T-cell (primary cell): ENCODE measurements around the gene PCDHA11. TPM values are rescaled to one million over a fixed set of nuclear protein-coding genes. Genes with fewer than 3 reads are reported as not detected.

Source experiments
- ATAC-seq, 4 experiments: fragments of 200-7000 bp in 3 of 4; fragments of 150-1000 bp in 1 of 4; cut with Tn5 transposase; replicated peaks in 1 of 4; 1 replicate in 3 of 4; 2 replicates in 1 of 4; pipeline ENCODE4 v1.10.0; 2021; ENCODE audit warnings: moderate library complexity in 3 of 4, mild to moderate bottlenecking in 2 of 4, moderate number of reproducible peaks in 1 of 4
- CTCF ChIA-PET, 2 donors: fragments of 300-600 bp; sonication (Branson Sonifier 250); formaldehyde crosslinking; loops; one replicate each; lab custom pipeline; 2022; ENCODE audit warnings: antibody characterized with exemption in 2 of 2; lab: Charles Lee
- POLR2A ChIA-PET, 2 donors: fragments of 300-600 bp; sonication (Branson Sonifier 250); formaldehyde crosslinking; loops; one replicate each; lab custom pipeline; 2022; ENCODE audit warnings: antibody characterized with exemption in 2 of 2; lab: Charles Lee
- DNase-seq, 35 experiments: peaks; one replicate each; pipeline versions ENCODE4 v3.0.0 to v3.0.0-alpha.2; 2013 to 2023
- H3K27ac ChIP-seq: one replicate; pipeline ENCODE4 v1.5.1; 2013; ENCODE audit warnings: low read length
- H3K27me3 ChIP-seq, 2 experiments: replicated peaks in 1 of 2; 1 replicate in 1 of 2; 2 replicates in 1 of 2; pipeline versions ENCODE4 v1.6.1 to v1.7.0; 2013; ENCODE audit warnings: low read length in 1 of 2, mixed read lengths in 1 of 2; ENCODE audit not compliant: control insufficient read depth in 2 of 2, insufficient read depth in 2 of 2; ENCODE audit errors: extremely low read depth in 1 of 2
- H3K36me3 ChIP-seq, 2 donors: 1 replicate in 1 of 2; 2 replicates in 1 of 2; pipeline versions ENCODE4 v1.6.1 to v1.7.0; 2013; ENCODE audit warnings: low read length in 1 of 2; ENCODE audit not compliant: control insufficient read depth in 2 of 2, insufficient read depth in 1 of 2; ENCODE audit errors: extremely low read depth in 1 of 2
- H3K4me1 ChIP-seq, 2 experiments: 1 replicate in 1 of 2; 2 replicates in 1 of 2; pipeline versions ENCODE4 v1.6.1 to v1.7.0; 2013; ENCODE audit warnings: low read length in 2 of 2, mixed read lengths in 1 of 2; ENCODE audit not compliant: insufficient read depth in 2 of 2, control insufficient read depth in 1 of 2; ENCODE audit errors: extremely low read depth in 1 of 2
- H3K4me3 ChIP-seq, 2 donors: 1 replicate in 1 of 2; 2 replicates in 1 of 2; pipeline versions ENCODE4 v1.5.1 to v1.7.0; 2013; ENCODE audit warnings: mild to moderate bottlenecking in 2 of 2, low read length in 1 of 2, moderate library complexity in 1 of 2; ENCODE audit not compliant: control insufficient read depth in 1 of 2; ENCODE audit errors: extremely low read depth in 1 of 2
- H3K9me3 ChIP-seq: 2 replicates; pipeline ENCODE4 v1.7.0; 2013
- H3K27ac Mint-ChIP-seq, 2 donors: one replicate each; pipeline ENCODE4 v1.8.0; 2020 to 2021; ENCODE audit warnings: mild to moderate bottlenecking in 2 of 2, mixed read lengths in 2 of 2
- H3K27me3 Mint-ChIP-seq, 2 donors: one replicate each; pipeline ENCODE4 v1.8.0; 2021 to 2022; ENCODE audit warnings: mixed read lengths in 2 of 2
- H3K36me3 Mint-ChIP-seq: one replicate; pipeline ENCODE4 v1.8.0; 2021; ENCODE audit warnings: mixed read lengths
- H3K4me1 Mint-ChIP-seq, 3 donors: one replicate each; pipeline ENCODE4 v1.8.0; 2020 to 2022; ENCODE audit warnings: mixed read lengths in 3 of 3, mild to moderate bottlenecking in 1 of 3
- H3K4me3 Mint-ChIP-seq, 3 donors: one replicate each; pipeline ENCODE4 v1.8.0; 2020 to 2022; ENCODE audit warnings: mild to moderate bottlenecking in 3 of 3, mixed read lengths in 3 of 3, moderate library complexity in 3 of 3
- H3K9me3 Mint-ChIP-seq, 3 donors: one replicate each; pipeline ENCODE4 v1.8.0; 2020 to 2022; ENCODE audit warnings: mixed read lengths in 3 of 3
- WGBS: methylation state at CpG from one replicate; pipeline ENCODE4 v1.1.5; 2013; ENCODE audit warnings: missing lambda C conversion rate; ENCODE audit not compliant: insufficient coverage; 5-methylcytosine and 5-hydroxymethylcytosine counted together
- total RNA-seq, 35 experiments: library from RNA in 6 of 35; stranded (reverse) in 6 of 35; fragments of 120-200 nt in 1 of 35; gene quantifications; one replicate each; pipeline versions ENCODE4 v1.2.1 to v1.2.4 and lab custom pipeline; 2013 to 2026

The PCDHA11 gene
- total RNA-seq, 5 donors from 2014 or later (not counting 1 experiment from before 2014, with no cell fraction given), result not detected

DNA sequence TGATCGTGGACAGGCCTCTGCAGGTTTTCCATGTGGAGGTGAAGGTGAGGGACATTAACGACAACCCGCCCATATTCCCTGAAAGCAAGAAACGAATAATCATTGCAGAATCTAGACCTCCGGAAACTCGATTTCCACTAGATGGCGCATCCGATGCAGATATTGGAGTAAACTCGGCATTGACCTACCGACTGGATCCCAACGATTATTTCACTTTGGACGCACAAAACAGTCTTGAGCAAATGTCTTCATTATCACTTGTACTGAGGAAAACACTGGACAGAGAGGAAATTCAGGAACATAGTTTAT, 13.8 kb downstream of the PCDHA11 start:
- H3K36me3 Mint-ChIP-seq, result peaks cover 11% of the 10 kb centered on the region
- H3K27me3 Mint-ChIP-seq, result peaks cover 34 to 35% of the 10 kb centered on the region in 2 donors
- DNase-seq, result no peak
- no peak overlapping the region for H3K27ac Mint-ChIP-seq
- no peak overlapping the region for H3K27ac ChIP-seq
- POLR2A ChIA-PET, result no interaction called here
- no peaks in the 10 kb centered on the region for H3K4me1 ChIP-seq
- no peak overlapping the region for H3K4me3 Mint-ChIP-seq
- peaks cover 4 to 19% of the 10 kb centered on the region in 2 experiments for H3K27me3 ChIP-seq
- H3K9me3 Mint-ChIP-seq, result peaks cover 19 to 38% (median 19%) of the 10 kb centered on the region in 3 donors
- 24% methylated on average over 7 of the region's 12 CpGs for WGBS
- H3K36me3 ChIP-seq, result no peaks in the 10 kb centered on the region
- H3K9me3 ChIP-seq, result no peaks in the 10 kb centered on the region
- CTCF ChIA-PET, result no interaction called here
- no peaks in the 10 kb centered on the region for H3K4me1 Mint-ChIP-seq
- no peak overlapping the region for H3K4me3 ChIP-seq
- ATAC-seq, result no peak

DNA sequence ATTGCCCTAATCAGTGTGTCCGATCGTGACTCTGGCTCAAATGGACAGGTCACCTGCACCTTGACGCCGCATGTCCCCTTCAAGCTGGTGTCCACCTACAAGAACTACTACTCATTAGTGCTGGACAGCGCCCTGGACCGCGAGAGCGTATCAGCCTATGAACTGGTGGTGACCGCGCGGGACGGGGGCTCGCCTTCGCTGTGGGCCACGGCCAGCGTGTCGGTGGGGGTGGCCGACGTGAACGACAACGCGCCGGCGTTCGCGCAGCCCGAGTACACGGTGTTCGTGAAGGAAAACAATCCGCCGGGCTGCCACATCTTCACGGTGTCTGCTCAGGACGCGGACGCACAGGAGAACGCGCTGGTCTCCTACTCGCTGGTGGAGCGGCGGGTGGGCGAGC, 14.6 kb downstream of the PCDHA11 start:
- Histone ChIP-seq H3K36me3 (no peaks in the 10 kb centered on the region), H3K4me3 (no peak overlapping the region), H3K4me1 (no peaks in the 10 kb centered on the region), H3K27ac (no peak overlapping the region), H3K9me3 (no peaks in the 10 kb centered on the region), H3K27me3 (peaks cover 4 to 19% of the 10 kb centered on the region in 2 experiments)
- 62% methylated on average over 41 of the region's 41 CpGs for WGBS
- H3K9me3 Mint-ChIP-seq, result peaks cover 20 to 38% (median 22%) of the 10 kb centered on the region in 3 donors
- ATAC-seq (no peak), DNase-seq (no peak)
- no peak overlapping the region for H3K27ac Mint-ChIP-seq
- H3K36me3 Mint-ChIP-seq, result peaks cover 11% of the 10 kb centered on the region
- ChIA-PET CTCF (no interaction called here), POLR2A (no interaction called here)
- H3K27me3 Mint-ChIP-seq, result peaks cover 34 to 36% of the 10 kb centered on the region in 2 donors
- no peaks in the 10 kb centered on the region for H3K4me1 Mint-ChIP-seq
- no peak overlapping the region for H3K4me3 Mint-ChIP-seq

DNA sequence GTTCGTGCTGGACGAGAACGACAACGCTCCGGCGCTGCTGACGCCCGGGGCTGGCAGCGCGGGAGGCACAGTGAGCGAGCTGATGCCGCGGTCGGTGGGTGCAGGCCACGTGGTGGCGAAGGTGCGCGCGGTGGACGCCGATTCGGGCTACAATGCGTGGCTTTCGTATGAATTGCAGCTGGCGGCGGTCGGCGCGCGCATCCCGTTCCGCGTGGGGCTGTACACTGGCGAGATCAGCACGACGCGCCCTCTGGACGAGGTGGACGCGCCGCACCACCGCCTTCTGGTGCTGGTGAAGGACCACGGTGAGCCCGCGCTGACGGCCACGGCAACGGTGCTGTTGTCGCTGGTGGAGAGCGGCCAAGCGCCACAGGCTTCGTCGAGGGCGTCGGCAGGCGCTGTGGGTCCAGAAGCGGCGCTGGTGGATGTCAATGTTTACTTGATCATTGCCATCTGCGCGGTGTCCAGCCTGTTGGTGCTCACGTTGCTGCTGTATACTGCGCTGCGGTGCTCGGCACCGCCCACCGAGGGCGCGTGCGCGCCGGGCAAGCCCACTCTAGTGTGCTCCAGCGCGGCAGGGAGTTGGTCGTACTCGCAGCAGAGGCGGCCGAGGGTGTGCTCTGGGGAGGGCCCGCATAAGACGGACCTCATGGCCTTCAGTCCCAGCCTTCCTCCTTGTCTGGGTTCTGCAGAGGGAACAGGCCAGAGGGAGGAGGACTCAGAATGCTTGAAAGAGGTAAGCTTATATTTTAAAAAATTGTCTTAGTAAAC, 15.4 kb downstream of the PCDHA11 start:
- Histone ChIP-seq H3K9me3 (no peaks in the 10 kb centered on the region), H3K4me1 (no peaks in the 10 kb centered on the region), H3K27ac (no peak overlapping the region), H3K36me3 (no peaks in the 10 kb centered on the region), H3K4me3 (no peak overlapping the region), H3K27me3 (peaks cover 4 to 19% of the 10 kb centered on the region in 2 experiments)
- peaks cover 11% of the 10 kb centered on the region for H3K36me3 Mint-ChIP-seq
- ATAC-seq (no peak), DNase-seq (no peak)
- H3K4me3 Mint-ChIP-seq, result no peak overlapping the region
- H3K9me3 Mint-ChIP-seq, result peaks cover 20 to 34% (median 22%) of the 10 kb centered on the region in 3 donors
- H3K4me1 Mint-ChIP-seq, result no peaks in the 10 kb centered on the region
- no peak overlapping the region for H3K27ac Mint-ChIP-seq
- WGBS, result 56% methylated on average over 79 of the region's 79 CpGs
- POLR2A ChIA-PET, result no interaction called here
- peaks cover 31 to 34% of the 10 kb centered on the region in 2 donors for H3K27me3 Mint-ChIP-seq
- CTCF ChIA-PET, result no interaction called here

DNA sequence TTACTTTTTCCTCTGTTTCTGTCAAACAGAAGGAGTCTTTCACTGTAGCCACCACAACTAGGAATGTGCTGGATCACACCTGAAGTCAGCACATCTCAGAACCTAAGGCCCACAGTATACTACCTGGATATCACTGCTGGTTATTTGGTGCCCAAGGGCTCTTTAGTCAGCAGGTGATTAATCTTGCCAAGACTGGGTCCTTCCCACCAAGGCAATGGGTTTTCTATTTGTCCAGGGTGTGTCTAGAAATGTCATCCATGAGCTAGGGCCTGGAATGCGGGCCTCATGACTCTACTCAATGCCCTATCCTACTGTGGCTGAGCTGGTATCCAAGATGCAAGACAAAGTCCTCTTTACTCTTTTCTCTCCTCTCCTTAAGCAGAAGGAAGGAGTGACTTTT, 47.6 kb downstream of the PCDHA11 start:
- 67% methylated on average over 1 of the region's 1 CpG for WGBS
- CTCF ChIA-PET, result no interaction called here

More for the DNA sequence above, 47.6 kb downstream of the PCDHA11 start:
- no peak overlapping the region for H3K4me3 ChIP-seq
- H3K27me3 Mint-ChIP-seq, result peaks cover 7 to 16% of the 10 kb centered on the region in 2 donors
- H3K36me3 Mint-ChIP-seq, result no peaks in the 10 kb centered on the region
- DNase-seq (no peak), ATAC-seq (no peak)
- H3K9me3 ChIP-seq, result no peaks in the 10 kb centered on the region
- POLR2A ChIA-PET, result no interaction called here
- H3K4me1 Mint-ChIP-seq, result no peaks in the 10 kb centered on the region
- H3K27me3 ChIP-seq, result peaks cover 0 to 3% of the 10 kb centered on the region in 2 experiments
- peaks cover 8 to 24% (median 15%) of the 10 kb centered on the region in 3 donors for H3K9me3 Mint-ChIP-seq
- H3K36me3 ChIP-seq, result no peaks in the 10 kb centered on the region
- H3K27ac ChIP-seq, result no peak overlapping the region
- H3K4me1 ChIP-seq, result no peaks in the 10 kb centered on the region
- H3K27ac Mint-ChIP-seq, result no peak overlapping the region
- H3K4me3 Mint-ChIP-seq, result no peak overlapping the region

Other genes starting within 250 kb of the PCDHA11 start
- 1 to 10 TPM in 4 of 5 donors, under 1 TPM in 1; 0.70 to 1.8 (median 1.3) TPM for gene CD14, start 235.8 kb upstream of the PCDHA11 start, total RNA-seq
- 10 to 100 TPM; 24.9 to 56.8 (median 52.2) TPM for gene TMCO6, start 229.5 kb upstream of the PCDHA11 start, total RNA-seq
- gene NDUFA2, start 221.3 kb upstream of the PCDHA11 start, total RNA-seq, result 10 to 100 TPM; 36.6 to 48.8 (median 45.4) TPM
- 100 to 1,000 TPM; 139 to 166 (median 152) TPM for gene IK, start 221.1 kb upstream of the PCDHA11 start, total RNA-seq
- gene WDR55, start 204.1 kb upstream of the PCDHA11 start, total RNA-seq, result 10 to 100 TPM; 36.6 to 50.9 (median 42.9) TPM
- gene DND1, start 195.4 kb upstream of the PCDHA11 start, total RNA-seq, result 1 to 10 TPM; 3.0 to 6.4 (median 5.5) TPM
- gene HARS1, start 177.6 kb upstream of the PCDHA11 start, total RNA-seq, result 10 to 100 TPM; 55.8 to 71.1 (median 70.0) TPM
- 10 to 100 TPM; 30.7 to 58.5 (median 52.7) TPM for gene HARS2, start 177.5 kb upstream of the PCDHA11 start, total RNA-seq
- 10 to 100 TPM; 39.9 to 59.5 (median 58.0) TPM for gene ZMAT2, start 168.5 kb upstream of the PCDHA11 start, total RNA-seq
- not detected for gene PCDHA1, start 82.8 kb upstream of the PCDHA11 start, total RNA-seq
- gene PCDHA2, start 74.1 kb upstream of the PCDHA11 start, total RNA-seq, result not detected
- gene PCDHA3, start 67.9 kb upstream of the PCDHA11 start, total RNA-seq, result not detected
- not detected for gene PCDHA4, start 61.9 kb upstream of the PCDHA11 start, total RNA-seq
- not detected for gene PCDHA5, start 47.3 kb upstream of the PCDHA11 start, total RNA-seq
- not detected for gene PCDHA6, start 41.0 kb upstream of the PCDHA11 start, total RNA-seq
- gene PCDHA7, start 34.7 kb upstream of the PCDHA11 start, total RNA-seq, result not detected
- not detected for gene PCDHA8, start 27.8 kb upstream of the PCDHA11 start, total RNA-seq
- not detected for gene PCDHA9, start 20.6 kb upstream of the PCDHA11 start, total RNA-seq
- under 1 TPM in 1 of 5 donors, not detected in 4; 0.07 TPM for gene PCDHA10, start 13.1 kb upstream of the PCDHA11 start, total RNA-seq
- gene PCDHA12, start 6.4 kb downstream of the PCDHA11 start, total RNA-seq, result not detected
- gene PCDHA13, start 13.2 kb downstream of the PCDHA11 start, total RNA-seq, result not detected
- gene PCDHAC1, start 57.3 kb downstream of the PCDHA11 start, total RNA-seq, result under 1 TPM in 1 of 5 donors, not detected in 4; 0.06 TPM
- under 1 TPM in 1 of 5 donors, not detected in 4; 0.03 TPM for gene PCDHAC2, start 97.5 kb downstream of the PCDHA11 start, total RNA-seq
- not detected for gene PCDHB1, start 182.4 kb downstream of the PCDHA11 start, total RNA-seq
- 1 to 10 TPM in 1 of 5 donors, under 1 TPM in 1, not detected in 3; 0.09 to 1.4 TPM for gene PCDHB2, start 225.7 kb downstream of the PCDHA11 start, total RNA-seq
- 1 to 10 TPM in 1 of 5 donors, not detected in 4; 1.2 TPM for gene PCDHB3, start 231.5 kb downstream of the PCDHA11 start, total RNA-seq